Mucosa of gallbladder (tissue), 1 donor: Measurements from ENCODE around the gene STAM. TPM values are rescaled to one million over a fixed set of nuclear protein-coding genes. Genes with fewer than 3 reads are reported as not detected.
"Not testable (repeated sequence)": the region's sequence is repeated elsewhere in the genome, so short reads cannot be mapped to it uniquely, and the experiment has no call there.

Experiments used
- DNase-seq: peaks from one replicate; pipeline ENCODE4 v3.0.0-alpha.2; 2020; ENCODE audit warnings: low spot score
- total RNA-seq: library from RNA; stranded (reverse); gene quantifications from one replicate; pipeline ENCODE4 v1.2.1, GENCODE V29; 2021
- donor health status: DM: no; HTN: no; CAD: no.

Gene STAM
- total RNA-seq, 1 donor from 2014 or later, result 20.1 TPM

GRCh38 chr10:17675638-17676037 lies 31.7 kb downstream of the STAM start:
- DNase-seq, result no peak

GRCh38 chr10:17676919-17677318 lies 33.0 kb downstream of the STAM start:
- no peak for DNase-seq

- DNase-seq, result no peak
Observed at GRCh38 chr10:17682236-17682946, 38.4 kb downstream of the STAM start.

GRCh38 chr10:17683541-17683940 lies 39.6 kb downstream of the STAM start:
- no peak for DNase-seq

GRCh38 chr10:17684537-17684936 lies 40.6 kb downstream of the STAM start:
- no peak for DNase-seq

- DNase-seq, result no peak
Observed at GRCh38 chr10:17685233-17685840, 41.4 kb downstream of the STAM start.

- DNase-seq, result no peak
Observed at GRCh38 chr10:17687117-17687831, 43.3 kb downstream of the STAM start.

GRCh38 chr10:17689137-17689536 lies 45.2 kb downstream of the STAM start:
- DNase-seq, result no peak

- DNase-seq, result no peak
Observed at GRCh38 chr10:17693009-17693408, 49.1 kb downstream of the STAM start.

GRCh38 chr10:17698696-17699095 lies 54.7 kb downstream of the STAM start:
- DNase-seq, result no peak

GRCh38 chr10:17701301-17701700 lies 57.4 kb downstream of the STAM start:
- DNase-seq, result no peak

GRCh38 chr10:17703706-17704105 lies 59.8 kb downstream of the STAM start:
- DNase-seq, result no peak

- no peak for DNase-seq
Observed at GRCh38 chr10:17708821-17709220, 64.9 kb downstream of the STAM start.

GRCh38 chr10:17709492-17709891 lies 65.5 kb downstream of the STAM start:
- no peak for DNase-seq

- no peak for DNase-seq
Observed at GRCh38 chr10:17710181-17710580, 66.2 kb downstream of the STAM start.

- DNase-seq, result no peak
Observed at GRCh38 chr10:17712053-17712452, 68.1 kb downstream of the STAM start.

GRCh38 chr10:17712717-17713471 lies 68.9 kb downstream of the STAM start:
- no peak for DNase-seq

GRCh38 chr10:17713758-17714157 lies 69.8 kb downstream of the STAM start:
- DNase-seq, result no peak

GRCh38 chr10:17716161-17716560 lies 72.2 kb downstream of the STAM start:
- no peak for DNase-seq

GRCh38 chr10:17722317-17723014 lies 78.5 kb downstream of the STAM start:
- DNase-seq, result not testable (repeated sequence)

GRCh38 chr10:17725703-17726102 lies 81.8 kb downstream of the STAM start:
- no peak for DNase-seq

GRCh38 chr10:17729630-17730029 lies 85.7 kb downstream of the STAM start:
- DNase-seq, result no peak
